Aorta (tissue), 5 donors: ENCODE measurements around the gene TYMP. TPM values are rescaled to one million over a fixed set of nuclear protein-coding genes. Genes with fewer than 3 reads are reported as not detected.

Experiments
- ATAC-seq: fragments of 200-7000 bp; cut with Tn5 transposase; one replicate; pipeline ENCODE4 v1.9.1; 2022; ENCODE audit warnings: moderate library complexity; ENCODE audit not compliant: low FRiP score
- DNase-seq, 2 donors: peaks; one replicate each; pipeline ENCODE4 v3.0.0-alpha.2; 2020
- H3K27ac ChIP-seq, 2 donors: one replicate each; pipeline ENCODE4 v1.5.1; 2013; ENCODE audit warnings: low read length in 2 of 2, mild to moderate bottlenecking in 2 of 2, moderate library complexity in 2 of 2, control low read depth in 1 of 2, inconsistent platforms in 1 of 2, low read depth in 1 of 2
- H3K27me3 ChIP-seq, 2 donors: one replicate each; pipeline ENCODE4 v1.6.1; 2013; ENCODE audit warnings: control low read depth in 1 of 2, low read length in 1 of 2, mild to moderate bottlenecking in 1 of 2, moderate library complexity in 1 of 2; ENCODE audit not compliant: insufficient read depth in 2 of 2, control insufficient read depth in 1 of 2
- H3K36me3 ChIP-seq, 2 donors: one replicate each; pipeline ENCODE4 v1.6.1; 2013; ENCODE audit warnings: control low read depth in 1 of 2, low read length in 1 of 2, mild to moderate bottlenecking in 1 of 2; ENCODE audit not compliant: insufficient read depth in 2 of 2, control insufficient read depth in 1 of 2
- H3K4me1 ChIP-seq, 2 donors: one replicate each; pipeline ENCODE4 v1.6.1; 2013; ENCODE audit warnings: low read length in 2 of 2, control low read depth in 1 of 2, mild to moderate bottlenecking in 1 of 2, moderate library complexity in 1 of 2; ENCODE audit not compliant: insufficient read depth in 2 of 2, control insufficient read depth in 1 of 2
- H3K4me3 ChIP-seq, 2 donors: one replicate each; pipeline ENCODE4 v1.5.1; 2013; ENCODE audit warnings: low read length in 2 of 2, control low read depth in 1 of 2, mild to moderate bottlenecking in 1 of 2
- H3K9me3 ChIP-seq: one replicate; pipeline ENCODE4 v1.6.1; 2013; ENCODE audit warnings: mild to moderate bottlenecking, low read length; ENCODE audit not compliant: control insufficient read depth
- WGBS, 2 donors: extraction: QIAGEN DNeasy Blood & Tissue Kit; methylation state at CpG; one replicate each; pipeline ENCODE4 v1.1.7; 2013; 5-methylcytosine and 5-hydroxymethylcytosine counted together
- intact Hi-C, 2 donors: fragments of 100-400 bp; cut with DNase I; formaldehyde crosslinking; loops; one replicate each; pipeline versions ENCODE4 v1.14.2 to v1.15.0; 2022
- polyA plus RNA-seq, 2 donors: library from polyadenylated mRNA; stranded (reverse); fragments of 200-250 nt; gene quantifications; one replicate each; pipeline ENCODE4 v1.2.3, GENCODE V29; 2013
- total RNA-seq, 2 donors: library from RNA; stranded (reverse); fragmentation: NEBNext Ultra II Directional; extraction: Animal tissue kit (Norgen Biotek cat#: 25700); gene quantifications; one replicate each; pipeline ENCODE4 v1.2.1, GENCODE V29; 2021
- donor health status: healthy with polysubstance abuse.
- donor health status: Bipolar disorder and iron deficiency.
- donor health status: DM: no; HTN: no; CAD: no.
- donor health status: DM: no; HTN: no; CAD: no.
- donor health status: DM: yes; HTN: yes; CAD: no.

TYMP gene
- total and polyA plus RNA-seq, 4 donors = 37.7 to 99.2 (median 57.7) TPM

DNA sequence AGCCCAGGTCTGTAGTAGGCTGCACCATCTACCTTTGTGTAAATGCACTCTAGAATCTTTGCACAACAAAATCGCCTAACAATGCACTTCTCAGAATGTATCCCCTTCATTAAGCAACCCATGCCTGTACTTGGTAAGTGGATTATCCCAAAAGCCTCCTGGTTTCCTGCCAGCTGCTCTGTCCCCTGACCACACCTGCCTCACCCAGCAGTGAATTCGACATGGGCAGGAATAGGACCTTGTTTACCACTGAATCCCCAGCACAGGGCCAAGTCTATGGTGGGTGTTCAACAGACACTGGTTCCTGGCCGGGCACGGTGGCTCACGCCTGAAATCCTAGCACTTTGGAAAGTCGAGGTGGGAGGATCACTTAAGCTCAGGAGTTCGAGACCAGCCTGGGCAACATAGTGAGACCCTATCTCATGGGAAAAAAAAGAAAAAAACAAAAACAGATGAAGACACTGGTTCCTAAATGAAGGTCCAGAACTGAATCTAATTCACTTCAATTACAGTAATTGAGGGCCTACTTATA is 38.0 kb upstream of the TYMP start:
- no peaks in the 10 kb centered on the region for H3K9me3 ChIP-seq
- WGBS, 2 donors = 90 to 93% methylated on average over 7 of the region's 7 CpGs
- no peaks in the 10 kb centered on the region for H3K4me1 ChIP-seq
- ATAC-seq (no peak), DNase-seq (peak in 1 of 2 donors; percentile 20)
- H3K36me3 ChIP-seq = no peaks in the 10 kb centered on the region
- no peak overlapping the region for H3K27ac ChIP-seq
- no peaks in the 10 kb centered on the region for H3K27me3 ChIP-seq
- intact Hi-C loops = no loop called here
- H3K4me3 ChIP-seq = no peak overlapping the region

GRCh38 chr22:50564289-50564688 is 34.5 kb upstream of the TYMP start:
- WGBS, 2 donors = 90 to 92% methylated on average over 11 of the region's 11 CpGs
- intact Hi-C loops = loop anchor here in 1 of 2 donors (5.0 kb wide), 2 partner anchors 37 to 57 kb away; partner anchors contain the start of genes LMF2, NCAPH2 and SCO2
- DNase-seq (no peak), ATAC-seq (no peak)
- Histone ChIP-seq H3K4me1 (no peaks in the 10 kb centered on the region), H3K36me3 (no peaks in the 10 kb centered on the region), H3K4me3 (no peak overlapping the region), H3K27me3 (no peaks in the 10 kb centered on the region), H3K9me3 (no peaks in the 10 kb centered on the region), H3K27ac (no peak overlapping the region)

DNA sequence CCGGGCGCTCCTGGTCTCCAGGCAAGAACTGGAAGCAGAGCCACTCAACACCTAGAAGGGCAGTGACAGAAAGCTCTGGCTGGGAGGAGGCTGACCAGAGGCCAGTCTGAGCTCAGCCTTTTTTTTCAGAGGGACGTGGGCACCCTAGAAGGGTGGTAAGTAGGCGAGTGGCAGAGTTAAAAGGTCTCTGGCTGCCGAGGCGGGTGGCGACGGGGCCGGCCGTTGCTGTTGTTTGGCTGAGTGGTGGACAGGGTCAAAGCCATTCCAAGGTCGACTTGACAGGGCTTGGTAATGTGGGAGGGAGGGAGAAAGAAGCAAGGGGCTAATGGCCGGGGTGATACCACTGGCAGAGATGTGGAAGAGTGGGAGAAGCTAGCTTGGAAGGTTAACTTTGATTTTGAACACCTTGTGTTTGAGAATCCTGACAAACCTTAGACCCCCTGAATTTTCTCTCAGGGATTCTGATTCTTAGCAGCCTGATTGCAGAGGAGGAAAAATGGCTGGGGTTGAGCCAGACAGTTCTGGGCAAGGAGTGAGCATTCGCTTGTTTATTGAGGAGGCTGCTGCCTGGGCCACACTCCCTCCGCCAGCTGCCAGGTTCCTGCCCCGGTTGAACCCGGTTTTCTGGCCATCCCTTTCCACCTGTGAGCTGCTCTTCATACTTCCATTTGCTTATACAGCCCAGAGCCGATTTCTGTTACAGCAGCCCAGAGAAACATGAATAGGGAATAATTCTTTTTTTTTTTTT is 33.8 kb upstream of the TYMP start:
- intact Hi-C loops = loop anchor here in 1 of 2 donors (2.0 to 5.0 kb wide), 3 partner anchors 19 to 56 kb away; partner anchors contain the start of genes CHKB, LMF2, NCAPH2 and SCO2
- peak; percentile 10 for ATAC-seq

GRCh38 chr22:50562523-50563412 is 33.0 kb upstream of the TYMP start, which contains the start of gene SYCE3:
Gene SYCE3 (minus strand): TSS chr22:50562919. CDS start chr22:50556405, 6,514 bp downstream.
- peak; percentile 98 for ATAC-seq
- peak; percentile 97 to 99 for DNase-seq
- WGBS, 2 donors = 2 to 5% methylated on average over 37 to 61 of the region's 61 CpGs
- Histone ChIP-seq H3K36me3 (no peaks in the 10 kb centered on the region), H3K27ac (no peak within 1 kb of the TSS), H3K4me3 (peak within 1 kb of the TSS in 1 of 2 donors; percentile 58), H3K9me3 (no peaks in the 10 kb centered on the region), H3K4me1 (no peaks in the 10 kb centered on the region), H3K27me3 (no peaks in the 10 kb centered on the region)
- intact Hi-C loops = loop anchor here in 1 of 2 donors (2.0 to 5.0 kb wide), 3 partner anchors 20 to 55 kb away; partner anchors contain the start of genes CHKB, LMF2, NCAPH2 and SCO2

More for the DNA sequence above, 33.8 kb upstream of the TYMP start:
- Histone ChIP-seq H3K4me3 (peak overlapping the region in 1 of 2 donors; percentile 58), H3K36me3 (no peaks in the 10 kb centered on the region), H3K9me3 (no peaks in the 10 kb centered on the region), H3K27ac (no peak overlapping the region), H3K27me3 (no peaks in the 10 kb centered on the region), H3K4me1 (no peaks in the 10 kb centered on the region)
- DNase-seq = peak; percentile 40 to 74
- 10 to 11% methylated on average over 17 of the region's 17 CpGs for WGBS, 2 donors

DNA sequence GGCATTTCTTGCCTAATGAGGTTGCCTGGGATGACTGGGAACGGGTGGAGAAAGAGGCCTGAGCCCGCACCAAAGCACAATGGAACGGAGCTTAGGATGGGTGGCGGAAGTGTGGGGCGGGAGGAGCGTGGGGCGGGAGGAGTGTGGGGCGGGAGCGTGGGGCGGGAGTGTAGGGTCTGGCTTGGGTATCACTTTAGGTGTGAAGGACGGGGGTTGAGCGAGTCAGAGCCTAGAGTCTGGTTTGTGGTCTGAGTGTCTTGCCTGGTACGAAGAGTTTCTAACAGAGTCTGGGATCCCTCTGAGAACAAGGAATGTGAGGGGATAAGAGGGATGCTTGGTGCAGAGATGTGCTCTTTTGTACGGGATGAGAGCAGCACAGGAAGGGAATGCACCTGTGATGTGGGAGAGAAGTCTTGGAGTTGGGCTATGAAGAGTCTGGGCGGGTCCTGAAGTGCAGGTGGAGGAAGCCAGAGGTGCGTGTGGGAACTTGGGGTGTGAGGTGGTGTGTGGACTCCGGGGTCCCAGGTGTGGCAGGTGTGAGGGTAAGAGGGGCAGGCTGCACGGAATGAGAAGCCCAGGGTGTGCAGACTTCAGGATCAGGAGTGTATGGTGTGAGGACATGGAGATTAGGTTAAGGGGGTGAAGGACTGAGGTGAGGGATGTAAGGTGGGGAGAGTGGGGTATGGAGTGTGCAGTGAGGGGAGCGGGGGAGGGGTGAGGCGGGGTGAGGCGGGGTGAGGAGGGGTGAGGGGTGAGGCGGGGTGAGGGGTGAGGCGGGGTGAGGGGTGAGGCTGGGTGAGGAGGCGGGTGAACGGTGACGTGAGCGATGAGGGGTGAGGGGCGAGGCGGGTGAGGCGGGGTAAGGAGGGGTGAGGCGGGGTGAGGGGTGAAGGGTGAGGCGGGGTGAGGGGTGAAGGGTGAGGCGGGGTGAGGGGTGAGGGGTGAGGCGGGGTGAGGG is 31.9 kb upstream of the TYMP start:
- ATAC-seq (no peak), DNase-seq (peak; percentile 47 to 68)
- no peak overlapping the region for H3K4me3 ChIP-seq
- H3K27ac ChIP-seq = no peak overlapping the region
- no peaks in the 10 kb centered on the region for H3K27me3 ChIP-seq
- H3K9me3 ChIP-seq = no peaks in the 10 kb centered on the region
- 68 to 70% methylated on average over 28 to 31 of the region's 34 CpGs for WGBS, 2 donors
- no peaks in the 10 kb centered on the region for H3K36me3 ChIP-seq
- intact Hi-C loops = loop anchor here in 1 of 2 donors (2.0 to 5.0 kb wide), 3 partner anchors 21 to 54 kb away; partner anchors contain the start of genes CHKB, LMF2, NCAPH2 and SCO2
- H3K4me1 ChIP-seq = no peaks in the 10 kb centered on the region

DNA sequence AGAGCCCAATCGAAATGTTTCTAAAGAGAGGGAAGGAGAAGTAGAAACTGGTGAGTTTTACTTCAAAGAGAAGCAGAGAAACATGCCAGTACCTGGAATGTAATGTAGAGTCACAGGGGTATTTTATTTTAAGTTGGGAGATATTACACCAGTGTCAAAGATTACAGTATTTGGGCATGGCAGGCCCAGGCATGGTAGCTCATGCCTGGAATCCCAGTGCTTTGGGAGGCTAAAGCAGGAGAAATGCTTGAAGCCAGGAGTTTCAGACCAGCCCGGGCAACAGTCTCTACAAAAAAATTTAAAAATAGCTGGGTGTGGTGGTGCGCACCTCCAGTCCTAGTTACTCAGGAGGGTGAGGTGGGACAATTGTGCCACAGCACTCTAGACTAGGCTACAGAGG is 30.2 kb upstream of the TYMP start:
- no peak for ATAC-seq
- H3K4me3 ChIP-seq = no peak overlapping the region
- WGBS, 2 donors = 80 to 81% methylated on average over 3 of the region's 3 CpGs
- intact Hi-C loops = loop anchor here in 1 of 2 donors (5.0 kb wide), 2 partner anchors 33 to 53 kb away; partner anchors contain the start of genes LMF2, NCAPH2 and SCO2
- no peak overlapping the region for H3K27ac ChIP-seq
- peak in 1 of 2 donors; percentile 8 for DNase-seq
- no peaks in the 10 kb centered on the region for H3K36me3 ChIP-seq
- no peaks in the 10 kb centered on the region for H3K9me3 ChIP-seq
- H3K4me1 ChIP-seq = no peaks in the 10 kb centered on the region
- no peaks in the 10 kb centered on the region for H3K27me3 ChIP-seq

DNA sequence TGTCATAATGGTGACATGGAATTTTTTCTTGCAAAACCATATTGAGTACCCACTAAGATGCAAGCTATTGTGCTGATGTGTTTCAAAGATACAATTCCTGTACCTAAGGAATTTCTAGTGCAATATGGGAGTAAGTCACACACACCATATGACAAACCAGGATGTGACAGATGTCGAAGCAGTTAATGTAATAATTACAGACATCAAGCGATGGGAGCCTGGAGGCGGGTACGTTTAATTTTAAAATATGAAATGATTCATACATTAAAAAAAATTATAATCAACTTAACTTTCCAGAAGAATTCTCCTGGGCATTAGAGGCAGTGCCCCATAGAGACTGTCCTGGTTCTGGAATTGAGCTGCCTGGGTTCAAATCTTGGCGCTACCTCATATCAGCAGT is 26.9 kb upstream of the TYMP start:
- H3K4me3 ChIP-seq = no peak overlapping the region
- DNase-seq (no peak), ATAC-seq (no peak)
- H3K27me3 ChIP-seq = no peaks in the 10 kb centered on the region
- no peak overlapping the region for H3K27ac ChIP-seq
- intact Hi-C loops = no loop called here
- H3K9me3 ChIP-seq = no peaks in the 10 kb centered on the region
- 72 to 74% methylated on average over 5 of the region's 5 CpGs for WGBS, 2 donors
- H3K4me1 ChIP-seq = no peaks in the 10 kb centered on the region
- H3K36me3 ChIP-seq = no peaks in the 10 kb centered on the region
